PC-3 (cell line): ENCODE measurements around the gene FOXD2. TPM values are rescaled to one million over a fixed set of nuclear protein-coding genes. Genes with fewer than 3 reads are reported as not detected.

ENCODE experiments used
- ATAC-seq: fragments of 200-7000 bp; cut with Tn5 transposase; 2 replicates; pipeline ENCODE4 v1.9.1; 2020; ENCODE audit warnings: mild to moderate bottlenecking, moderate library complexity
- BruUV-seq: library from RNA; stranded (reverse); fragments of 400-500 nt; replicated peaks from 2 replicates; lab custom pipeline; 2021; lab: Mats Ljungman, UMichigan
- CTCF ChIA-PET: fragments of 300-600 bp; sonication (Branson Sonifier 250); formaldehyde crosslinking; loops from one replicate; lab custom pipeline; 2022; ENCODE audit warnings: antibody characterized with exemption; lab: Charles Lee
- POLR2A ChIA-PET: fragments of 300-600 bp; sonication (Branson Sonifier 250); formaldehyde crosslinking; loops from one replicate; lab custom pipeline; 2022; ENCODE audit warnings: antibody characterized with exemption; ENCODE audit not compliant: unreplicated experiment; lab: Charles Lee
- DNase-seq: peaks from one replicate; pipeline ENCODE4 v3.0.0-alpha.2; 2015
- H2AFZ ChIP-seq: fragments of 300-600 bp; sonication (generic); 2 replicates; pipeline ENCODE4 v1.6.0; 2016; ENCODE audit warnings: antibody characterized with exemption, low read length
- H3F3A ChIP-seq: fragments of 300-600 bp; sonication (generic); one replicate; pipeline ENCODE4 v1.6.0; 2017; ENCODE audit warnings: antibody characterized with exemption, low read length, control low read depth, mild to moderate bottlenecking; ENCODE audit not compliant: unreplicated experiment
- H3K27ac ChIP-seq: fragments of 300-600 bp; sonication (generic); 2 replicates; pipeline ENCODE4 v1.5.1; 2016; ENCODE audit warnings: mild to moderate bottlenecking, low read length
- H3K27me3 ChIP-seq: fragments of 300-600 bp; sonication (generic); 2 replicates; pipeline ENCODE4 v1.6.1; 2016; ENCODE audit warnings: low read length, mixed read lengths
- H3K36me3 ChIP-seq: fragments of 300-600 bp; sonication (generic); 2 replicates; pipeline ENCODE4 v1.6.1; 2016; ENCODE audit warnings: low read depth, mixed run types, low read length, mixed read lengths
- H3K4me1 ChIP-seq: fragments of 300-600 bp; sonication (generic); 2 replicates; pipeline ENCODE4 v1.5.1; 2016; ENCODE audit warnings: low read length; ENCODE audit not compliant: insufficient read depth
- H3K4me2 ChIP-seq: fragments of 300-600 bp; sonication (generic); 2 replicates; pipeline ENCODE4 v1.6.0; 2016; ENCODE audit warnings: low read length
- H3K4me3 ChIP-seq: fragments of 300-600 bp; sonication (generic); 2 replicates; pipeline ENCODE4 v1.5.1; 2016; ENCODE audit warnings: mild to moderate bottlenecking, low read length, mixed read lengths
- H3K79me2 ChIP-seq: fragments of 300-600 bp; sonication (generic); 2 replicates; pipeline ENCODE4 v1.6.1; 2017; ENCODE audit warnings: low read length, mixed read lengths
- H3K9ac ChIP-seq: fragments of 300-600 bp; sonication (generic); 2 replicates; pipeline ENCODE4 v1.6.0; 2016; ENCODE audit warnings: mild to moderate bottlenecking, low read length
- H3K9me2 ChIP-seq: fragments of 300-600 bp; sonication (generic); replicated peaks from 2 replicates; pipeline ENCODE4 v1.6.1; 2016; ENCODE audit warnings: mixed run types, low read length, mixed read lengths
- H3K9me3 ChIP-seq: fragments of 300-600 bp; sonication (generic); 2 replicates; pipeline ENCODE4 v1.6.1; 2016; ENCODE audit warnings: low read length, mixed read lengths
- H4K20me1 ChIP-seq: fragments of 300-600 bp; sonication (generic); 2 replicates; pipeline ENCODE4 v1.6.1; 2016; ENCODE audit warnings: low read length, mixed read lengths
- CTCF ChIP-seq: fragments of 300-600 bp; sonication (generic); conservative IDR thresholded peaks from 2 replicates; pipeline ENCODE4 v1.5.1; 2017; ENCODE audit warnings: antibody characterized with exemption, low read depth, mild to moderate bottlenecking, low read length
- EZH2 ChIP-seq: fragments of 300-600 bp; sonication (generic); IDR thresholded peaks from one replicate; pipeline ENCODE4 v1.6.1; 2017; ENCODE audit warnings: antibody characterized with exemption, mild to moderate bottlenecking, low read length; ENCODE audit not compliant: unreplicated experiment
- EZH2phosphoT487 ChIP-seq: fragments of 300-600 bp; sonication (generic); IDR thresholded peaks from 2 replicates; pipeline ENCODE4 v1.6.1; 2018; ENCODE audit warnings: mild to moderate bottlenecking, antibody characterized with exemption, low read length, borderline replicate concordance
- intact Hi-C: fragments of 100-400 bp; cut with micrococcal nuclease; formaldehyde crosslinking; loops from 2 replicates; pipeline ENCODE4 v1.9.0; 2023
- total RNA-seq: library from RNA; depleted of rRNA; stranded (reverse); fragments of >200 nt; gene quantifications from 2 replicates; pipeline ENCODE4 v1.2.3, GENCODE V29; 2014

FOXD2 gene
- total RNA-seq, 1 experiment from 2014 or later = 0.80 TPM

GRCh38 chr1:47418122-47418521, 19.7 kb upstream of the FOXD2 start:
- Histone ChIP-seq H3K27me3 (no peaks in the 10 kb centered on the region), H3F3A (no peaks in the 10 kb centered on the region), H3K9ac (no peak overlapping the region), H3K9me2 (no peaks in the 10 kb centered on the region), H3K4me2 (no peak overlapping the region), H3K36me3 (no peaks in the 10 kb centered on the region), H3K27ac (no peak overlapping the region), H4K20me1 (no peaks in the 10 kb centered on the region), H2AFZ (no peak overlapping the region), H3K79me2 (no peaks in the 10 kb centered on the region), H3K9me3 (no peaks in the 10 kb centered on the region), H3K4me3 (no peak overlapping the region), H3K4me1 (no peaks in the 10 kb centered on the region)
- POLR2A ChIA-PET = no interaction called here
- intact Hi-C loops = no loop called here
- BruUV-seq = no TSS peak
- DNase-seq (no peak), ATAC-seq (no peak)
- CTCF ChIA-PET = interaction anchor here (0.7 kb wide), 1 partner anchor 19 kb away, joined by 3 read pairs; the partner anchor contains the start of gene FOXD2
- TF ChIP-seq CTCF = no peak
- TF ChIP-seq EZH2 = no peak
- no peak for TF ChIP-seq EZH2phosphoT487

- intact Hi-C loops = no loop called here
- TF ChIP-seq EZH2phosphoT487 (no peak), CTCF (no peak), EZH2 (no peak)
- Histone ChIP-seq H3K79me2 (no peaks in the 10 kb centered on the region), H3K9me3 (no peaks in the 10 kb centered on the region), H2AFZ (no peak overlapping the region), H3F3A (no peaks in the 10 kb centered on the region), H3K36me3 (no peaks in the 10 kb centered on the region), H4K20me1 (no peaks in the 10 kb centered on the region), H3K9ac (no peak overlapping the region), H3K27me3 (no peaks in the 10 kb centered on the region), H3K9me2 (no peaks in the 10 kb centered on the region), H3K4me1 (no peaks in the 10 kb centered on the region), H3K4me3 (no peak overlapping the region), H3K27ac (no peak overlapping the region), H3K4me2 (no peak overlapping the region)
- DNase-seq (no peak), ATAC-seq (no peak; the same call in 1 of the 2 replicates)
- BruUV-seq = no TSS peak
- POLR2A ChIA-PET = no interaction called here
- CTCF ChIA-PET = interaction anchor here (0.7 kb wide), 1 partner anchor 19 kb away, joined by 3 read pairs; the partner anchor contains the start of gene FOXD2
Measured at GRCh38 chr1:47418681-47419325, 19.0 kb upstream of the FOXD2 start.

- Histone ChIP-seq H2AFZ (no peak overlapping the region), H4K20me1 (no peaks in the 10 kb centered on the region), H3K27ac (no peak overlapping the region), H3K79me2 (no peaks in the 10 kb centered on the region), H3K4me3 (no peak overlapping the region), H3K36me3 (no peaks in the 10 kb centered on the region), H3K9ac (no peak overlapping the region), H3K27me3 (no peaks in the 10 kb centered on the region), H3K9me2 (no peaks in the 10 kb centered on the region), H3K4me2 (no peak overlapping the region), H3K4me1 (no peaks in the 10 kb centered on the region), H3F3A (no peaks in the 10 kb centered on the region), H3K9me3 (no peaks in the 10 kb centered on the region)
- intact Hi-C loops = no loop called here
- ChIA-PET POLR2A (no interaction called here), CTCF (no interaction called here)
- DNase-seq = no peak
- BruUV-seq = no TSS peak
- ATAC-seq = no peak
- no peak for TF ChIP-seq EZH2phosphoT487
- TF ChIP-seq EZH2 = no peak
- no peak for TF ChIP-seq CTCF
Measured at GRCh38 chr1:47420547-47420946, 17.3 kb upstream of the FOXD2 start.
